Liver (tissue), 3 donors: ENCODE data around the gene PIANP.

Source experiments
- CTCF ChIP-seq: fragments of 150-350 bp; IDR thresholded peaks from 2 replicates; pipeline ENCODE4 v1.5.1; 2017; ENCODE audit warnings: improper control_type of control experiment, low read depth, low read length; ENCODE audit not compliant: missing input control
- GABPA ChIP-seq, 2 donors: IDR thresholded peaks in 1 of 2; conservative IDR thresholded peaks in 1 of 2; 2 replicates each; pipeline ENCODE4 v1.6.1; 2016; ENCODE audit warnings: antibody characterized with exemption in 2 of 2, mild to moderate bottlenecking in 1 of 2, moderate library complexity in 1 of 2
- JUND ChIP-seq, 2 donors: IDR thresholded peaks; 2 replicates each; pipeline ENCODE4 v1.6.1; 2016; ENCODE audit warnings: antibody characterized with exemption in 2 of 2
- MAX ChIP-seq: IDR thresholded peaks from 2 replicates; pipeline ENCODE4 v1.6.1; 2016; ENCODE audit warnings: antibody characterized with exemption
- REST ChIP-seq: IDR thresholded peaks from 2 replicates; pipeline ENCODE4 v1.6.1; 2016; ENCODE audit warnings: antibody characterized with exemption, mild to moderate bottlenecking
- TAF1 ChIP-seq: conservative IDR thresholded peaks from 2 replicates; pipeline ENCODE4 v1.6.1; 2016; ENCODE audit warnings: antibody characterized with exemption, mild to moderate bottlenecking
- donor health status: healthy.
- donor health status: healthy.

GRCh38 chr12:6708960-6709394, 8.4 kb upstream of the PIANP start:
- no peak for TF ChIP-seq CTCF
- TF ChIP-seq MAX: no peak
- no peak for TF ChIP-seq GABPA (IDR thresholded peaks at IDR 0.05 in 1 of 2, conservative IDR thresholded peaks at IDR 0.05 in 1 of 2)
- no peak for TF ChIP-seq JUND (IDR thresholded peaks at IDR 0.05)
- TF ChIP-seq REST: no peak
- no peak for TF ChIP-seq TAF1
